Erythroblast (primary cell): Measurements from ENCODE around the gene IRF9.

Experiments
- GATA1 ChIP-seq: IDR thresholded peaks from 2 replicates; pipeline ENCODE4 v1.6.1; 2011; ENCODE audit warnings: low read depth, mild to moderate bottlenecking, control low read depth, low read length, moderate library complexity
- POLR2A ChIP-seq: IDR thresholded peaks from 2 replicates; pipeline ENCODE4 v1.6.1; 2011; ENCODE audit warnings: mild to moderate bottlenecking, low read length

DNA sequence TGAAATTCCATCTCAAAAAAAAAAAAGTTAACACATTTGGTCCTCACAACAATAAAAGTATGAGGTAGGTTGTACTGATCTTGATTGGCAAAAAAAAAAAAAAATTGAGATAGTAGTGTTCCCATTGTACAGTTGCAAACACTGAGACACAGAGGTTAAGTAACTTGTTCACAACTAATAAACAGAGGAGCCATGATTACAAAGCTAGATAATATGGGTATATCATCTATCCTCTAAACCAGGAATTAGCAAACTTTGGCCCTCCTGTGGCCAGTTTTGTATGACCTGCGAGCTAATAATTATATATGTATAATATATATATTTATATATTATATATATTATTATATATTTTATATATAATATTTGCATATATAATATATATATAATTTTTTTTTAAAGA, 27.3 kb upstream of the IRF9 start:
- TF ChIP-seq POLR2A, result no peak
- TF ChIP-seq GATA1, result no peak
